Astrocyte (in vitro differentiated cells and primary cell): Measurements from ENCODE around the gene HAT1. TPM values are rescaled to one million over a fixed set of nuclear protein-coding genes. Genes with fewer than 3 reads are reported as not detected.
A peak's percentile ranks its signal among the peaks of the same experiment; 100 is the strongest.

Experiments
- DNase-seq: peaks from one replicate; pipeline ENCODE4 v3.0.0-alpha.2; 2010; ENCODE audit warnings: low read depth
- FAIRE-seq: peaks from 2 replicates; lab custom pipeline; 2011; peaks lifted over from hg19 to GRCh38; lab: Jason Lieb, UNC
- H2AFZ ChIP-seq: 2 replicates; pipeline ENCODE4 v1.6.0; 2012; ENCODE audit warnings: low read depth, low read length, inconsistent platforms
- H3K27ac ChIP-seq: 2 replicates; pipeline ENCODE4 v1.5.1; 2011; ENCODE audit warnings: low read depth, low read length, inconsistent platforms
- H3K27me3 ChIP-seq: 2 replicates; pipeline ENCODE4 v1.6.0; 2011; ENCODE audit warnings: low read length, inconsistent platforms; ENCODE audit not compliant: insufficient read depth
- H3K36me3 ChIP-seq: 2 replicates; pipeline ENCODE4 v1.5.1; 2011; ENCODE audit warnings: low read length, inconsistent platforms; ENCODE audit not compliant: insufficient read depth
- H3K4me1 ChIP-seq: 2 replicates; pipeline ENCODE4 v1.5.1; 2011; ENCODE audit warnings: low read length, inconsistent platforms; ENCODE audit not compliant: insufficient read depth
- H3K4me2 ChIP-seq: 2 replicates; pipeline ENCODE4 v1.6.0; 2012; ENCODE audit warnings: low read length, inconsistent platforms
- H3K4me3 ChIP-seq: 2 replicates; pipeline ENCODE4 v1.5.1; 2011; ENCODE audit warnings: low read depth, mild to moderate bottlenecking, low read length, inconsistent platforms; ENCODE audit not compliant: insufficient read depth
- H3K79me2 ChIP-seq: 2 replicates; pipeline ENCODE4 v1.6.0; 2012; ENCODE audit warnings: mild to moderate bottlenecking, low read length, inconsistent platforms; ENCODE audit not compliant: insufficient read depth
- H3K9ac ChIP-seq: 2 replicates; pipeline ENCODE4 v1.6.0; 2012; ENCODE audit warnings: mild to moderate bottlenecking, low read length, inconsistent platforms
- H3K9me3 ChIP-seq: 2 replicates; pipeline ENCODE4 v1.5.1; 2012; ENCODE audit warnings: low read depth, mild to moderate bottlenecking, low read length, inconsistent platforms; ENCODE audit not compliant: insufficient read depth
- H4K20me1 ChIP-seq: 2 replicates; pipeline ENCODE4 v1.6.0; 2012; ENCODE audit warnings: low read length, inconsistent platforms; ENCODE audit not compliant: insufficient read depth
- H3K27ac Mint-ChIP-seq: one replicate; pipeline ENCODE4 v1.8.0; 2021; ENCODE audit warnings: mild to moderate bottlenecking, mixed read lengths; ENCODE audit not compliant: unreplicated experiment
- H3K27me3 Mint-ChIP-seq: one replicate; pipeline ENCODE4 v1.8.0; 2021; ENCODE audit warnings: low read depth, mixed read lengths; ENCODE audit not compliant: unreplicated experiment
- H3K36me3 Mint-ChIP-seq: one replicate; pipeline ENCODE4 v1.8.0; 2021; ENCODE audit warnings: low read depth, mixed read lengths; ENCODE audit not compliant: unreplicated experiment
- H3K4me1 Mint-ChIP-seq: one replicate; pipeline ENCODE4 v1.8.0; 2021; ENCODE audit warnings: low read depth, mixed read lengths; ENCODE audit not compliant: unreplicated experiment
- H3K4me3 Mint-ChIP-seq: one replicate; pipeline ENCODE4 v1.8.0; 2021; ENCODE audit warnings: mild to moderate bottlenecking, moderate library complexity, mixed read lengths; ENCODE audit not compliant: unreplicated experiment
- H3K9me3 Mint-ChIP-seq: one replicate; pipeline ENCODE4 v1.8.0; 2021; ENCODE audit warnings: mild to moderate bottlenecking, mixed read lengths; ENCODE audit not compliant: unreplicated experiment
- CTCF ChIP-seq: IDR thresholded peaks from 2 replicates; pipeline ENCODE4 v1.5.1; 2011; ENCODE audit warnings: low read depth, mild to moderate bottlenecking, inconsistent platforms, low read length, moderate library complexity; ENCODE audit not compliant: insufficient read depth
- EZH2 ChIP-seq: IDR thresholded peaks from 2 replicates; pipeline ENCODE4 v1.6.1; 2012; ENCODE audit warnings: mild to moderate bottlenecking, low read length, inconsistent platforms; ENCODE audit not compliant: insufficient read depth
- total RNA-seq: library from RNA; stranded (reverse); gene quantifications from 2 replicates; pipeline ENCODE4 v1.2.1, GENCODE V29; 2021

Gene HAT1
- total RNA-seq, 1 donor from 2014 or later, result 29.1 TPM

DNA sequence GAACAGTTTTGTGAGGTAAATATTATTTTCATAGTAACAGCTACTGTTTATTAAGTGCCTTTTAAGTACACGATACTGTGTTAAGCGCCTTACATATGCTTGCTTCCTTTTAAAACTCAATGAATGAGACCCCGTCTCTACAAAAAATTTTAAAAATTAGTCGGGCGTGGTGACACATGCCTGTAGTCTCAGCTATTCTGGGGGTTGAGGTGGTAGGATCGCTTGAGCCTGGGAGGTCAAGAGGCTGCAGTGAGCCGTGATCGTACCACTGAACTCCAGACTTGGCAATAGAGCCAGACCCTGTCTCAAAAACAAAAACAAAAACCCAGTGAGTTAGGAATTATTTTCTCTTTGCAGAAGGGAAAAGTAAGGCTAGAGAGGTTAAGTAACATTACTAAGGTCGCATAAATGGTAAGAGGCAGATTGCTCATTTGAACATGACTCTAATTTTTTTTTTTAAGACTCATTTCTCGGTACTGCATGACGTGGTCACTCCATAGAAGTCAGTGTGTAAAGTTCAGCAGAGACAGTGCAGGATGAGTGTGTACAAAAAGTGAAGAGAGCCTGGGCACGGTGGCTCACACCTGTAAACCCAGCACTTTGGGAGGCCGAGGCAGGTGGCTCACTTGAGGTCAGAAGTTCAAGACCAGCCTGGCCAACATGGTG lies 78.6 kb downstream of the HAT1 start:
- Histone ChIP-seq H3K4me2 (peak overlapping the region; percentile 89), H3K36me3 (no peaks in the 10 kb centered on the region), H3K27ac (no peak overlapping the region), H3K9ac (peak overlapping the region; percentile 90), H2AFZ (peak overlapping the region; percentile 100), H4K20me1 (no peaks in the 10 kb centered on the region), H3K27me3 (no peaks in the 10 kb centered on the region), H3K4me3 (peak overlapping the region; percentile 99), H3K79me2 (no peaks in the 10 kb centered on the region), H3K9me3 (no peaks in the 10 kb centered on the region), H3K4me1 (peaks cover 5% of the 10 kb centered on the region)
- no peaks in the 10 kb centered on the region for H3K9me3 Mint-ChIP-seq
- no peak for TF ChIP-seq EZH2
- no peak for TF ChIP-seq CTCF
- peaks cover 9% of the 10 kb centered on the region for H3K27me3 Mint-ChIP-seq
- DNase-seq, result no peak
- H3K4me1 Mint-ChIP-seq, result peaks cover 4% of the 10 kb centered on the region
- no peaks in the 10 kb centered on the region for H3K36me3 Mint-ChIP-seq
- FAIRE-seq, result no peak
- peak overlapping the region; percentile 83 for H3K4me3 Mint-ChIP-seq
- H3K27ac Mint-ChIP-seq, result no peak overlapping the region

GRCh38 chr2:172007372-172007771 lies 85.1 kb downstream of the HAT1 start:
- FAIRE-seq, result no peak
- no peaks in the 10 kb centered on the region for H3K36me3 Mint-ChIP-seq
- H3K27ac ChIP-seq, result no peak overlapping the region
- no peak overlapping the region for H3K27ac Mint-ChIP-seq
- no peak overlapping the region for H3K4me2 ChIP-seq
- no peaks in the 10 kb centered on the region for H3K4me1 ChIP-seq
- no peaks in the 10 kb centered on the region for H4K20me1 ChIP-seq
- H3K9me3 ChIP-seq, result no peaks in the 10 kb centered on the region
- H3K4me1 Mint-ChIP-seq, result peaks cover 7% of the 10 kb centered on the region
- H3K9me3 Mint-ChIP-seq, result no peaks in the 10 kb centered on the region
- no peak overlapping the region for H3K4me3 ChIP-seq
- H3K9ac ChIP-seq, result no peak overlapping the region
- no peaks in the 10 kb centered on the region for H3K27me3 ChIP-seq
- TF ChIP-seq CTCF (no peak), EZH2 (no peak)
- no peak overlapping the region for H2AFZ ChIP-seq
- no peaks in the 10 kb centered on the region for H3K27me3 Mint-ChIP-seq
- no peaks in the 10 kb centered on the region for H3K79me2 ChIP-seq
- H3K4me3 Mint-ChIP-seq, result no peak overlapping the region
- H3K36me3 ChIP-seq, result no peaks in the 10 kb centered on the region
- no peak for DNase-seq

- Histone ChIP-seq H3K4me3 (no peak overlapping the region), H3K79me2 (no peaks in the 10 kb centered on the region), H3K9ac (no peak overlapping the region), H3K4me2 (no peak overlapping the region), H3K4me1 (no peaks in the 10 kb centered on the region), H3K27ac (no peak overlapping the region), H3K36me3 (no peaks in the 10 kb centered on the region), H3K27me3 (no peaks in the 10 kb centered on the region), H4K20me1 (no peaks in the 10 kb centered on the region), H3K9me3 (no peaks in the 10 kb centered on the region), H2AFZ (no peak overlapping the region)
- H3K4me1 Mint-ChIP-seq, result peaks cover 7% of the 10 kb centered on the region
- DNase-seq, result no peak
- TF ChIP-seq EZH2 (no peak), CTCF (no peak)
- H3K4me3 Mint-ChIP-seq, result no peak overlapping the region
- peak overlapping the region; percentile 35 for H3K27ac Mint-ChIP-seq
- H3K27me3 Mint-ChIP-seq, result no peaks in the 10 kb centered on the region
- no peak for FAIRE-seq
- no peaks in the 10 kb centered on the region for H3K36me3 Mint-ChIP-seq
- no peaks in the 10 kb centered on the region for H3K9me3 Mint-ChIP-seq
Observed at GRCh38 chr2:172009823-172010222, 87.6 kb downstream of the HAT1 start.
